GM19043 (cell line): ENCODE measurements around the gene EXOC6.

Source experiments
- ATAC-seq: cut with Tn5 transposase; IDR thresholded peaks from one replicate; pipeline ENCODE4 v1.9.1; 2021; ENCODE audit warnings: low read depth; ENCODE audit not compliant: unreplicated experiment

EXOC6 gene, protein sequence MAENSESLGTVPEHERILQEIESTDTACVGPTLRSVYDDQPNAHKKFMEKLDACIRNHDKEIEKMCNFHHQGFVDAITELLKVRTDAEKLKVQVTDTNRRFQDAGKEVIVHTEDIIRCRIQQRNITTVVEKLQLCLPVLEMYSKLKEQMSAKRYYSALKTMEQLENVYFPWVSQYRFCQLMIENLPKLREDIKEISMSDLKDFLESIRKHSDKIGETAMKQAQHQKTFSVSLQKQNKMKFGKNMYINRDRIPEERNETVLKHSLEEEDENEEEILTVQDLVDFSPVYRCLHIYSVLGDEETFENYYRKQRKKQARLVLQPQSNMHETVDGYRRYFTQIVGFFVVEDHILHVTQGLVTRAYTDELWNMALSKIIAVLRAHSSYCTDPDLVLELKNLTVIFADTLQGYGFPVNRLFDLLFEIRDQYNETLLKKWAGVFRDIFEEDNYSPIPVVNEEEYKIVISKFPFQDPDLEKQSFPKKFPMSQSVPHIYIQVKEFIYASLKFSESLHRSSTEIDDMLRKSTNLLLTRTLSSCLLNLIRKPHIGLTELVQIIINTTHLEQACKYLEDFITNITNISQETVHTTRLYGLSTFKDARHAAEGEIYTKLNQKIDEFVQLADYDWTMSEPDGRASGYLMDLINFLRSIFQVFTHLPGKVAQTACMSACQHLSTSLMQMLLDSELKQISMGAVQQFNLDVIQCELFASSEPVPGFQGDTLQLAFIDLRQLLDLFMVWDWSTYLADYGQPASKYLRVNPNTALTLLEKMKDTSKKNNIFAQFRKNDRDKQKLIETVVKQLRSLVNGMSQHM

GRCh38 chr10:92848441-92849233, at the start of gene EXOC6:
EXOC6 (plus strand) TSS chr10:92848520; CDS start chr10:92848534, 14 bp downstream.
- ATAC-seq = peak; percentile 68

GRCh38 chr10:92799568-92799967, 48.8 kb upstream of the EXOC6 start:
- no peak for ATAC-seq

- ATAC-seq = no peak
Measured at GRCh38 chr10:92800134-92800733, 48.1 kb upstream of the EXOC6 start.

- ATAC-seq = no peak
Measured at GRCh38 chr10:92801978-92802872, 46.1 kb upstream of the EXOC6 start.

- ATAC-seq = no peak
Measured at GRCh38 chr10:92809840-92810239, 38.5 kb upstream of the EXOC6 start.

GRCh38 chr10:92810934-92811532, 37.3 kb upstream of the EXOC6 start:
- ATAC-seq = no peak

GRCh38 chr10:92811986-92812385, 36.3 kb upstream of the EXOC6 start:
- ATAC-seq = no peak

GRCh38 chr10:92813979-92814378, 34.3 kb upstream of the EXOC6 start:
- ATAC-seq = no peak

- no peak for ATAC-seq
Measured at GRCh38 chr10:92814790-92815189, 33.5 kb upstream of the EXOC6 start.

- no peak for ATAC-seq
Measured at GRCh38 chr10:92816091-92816531, 32.2 kb upstream of the EXOC6 start.

DNA sequence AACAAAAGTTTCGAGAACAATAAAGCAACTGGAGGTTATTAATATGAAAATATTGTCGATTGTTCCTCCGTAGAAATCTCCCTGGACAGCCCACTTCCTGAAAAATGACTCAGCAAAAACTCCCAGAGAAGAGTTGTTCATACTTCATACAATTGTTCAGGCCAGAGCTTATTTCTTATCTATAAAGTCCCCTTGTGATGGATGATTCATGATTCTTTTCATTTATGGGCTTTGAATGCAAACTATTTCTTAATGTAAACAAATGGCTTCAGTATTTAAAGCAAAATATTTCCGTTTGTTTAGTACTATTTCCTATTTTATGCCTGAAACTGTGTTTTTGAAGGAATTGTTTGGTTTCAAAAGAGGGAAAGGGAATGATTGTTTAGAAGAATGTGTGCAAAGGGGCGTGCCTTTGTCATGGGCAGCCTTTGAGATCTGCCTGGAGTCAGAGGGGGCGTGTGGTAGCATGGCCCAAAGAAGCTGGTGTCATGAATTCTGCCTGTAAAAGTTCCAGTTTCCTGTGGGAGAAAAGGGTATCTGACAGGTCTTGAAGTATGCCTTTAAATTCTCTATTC, 26.2 kb upstream of the EXOC6 start:
- ATAC-seq = no peak

GRCh38 chr10:92822964-92823363, 25.4 kb upstream of the EXOC6 start:
- ATAC-seq = no peak

- ATAC-seq = no peak
Measured at GRCh38 chr10:92826061-92826460, 22.3 kb upstream of the EXOC6 start.

DNA sequence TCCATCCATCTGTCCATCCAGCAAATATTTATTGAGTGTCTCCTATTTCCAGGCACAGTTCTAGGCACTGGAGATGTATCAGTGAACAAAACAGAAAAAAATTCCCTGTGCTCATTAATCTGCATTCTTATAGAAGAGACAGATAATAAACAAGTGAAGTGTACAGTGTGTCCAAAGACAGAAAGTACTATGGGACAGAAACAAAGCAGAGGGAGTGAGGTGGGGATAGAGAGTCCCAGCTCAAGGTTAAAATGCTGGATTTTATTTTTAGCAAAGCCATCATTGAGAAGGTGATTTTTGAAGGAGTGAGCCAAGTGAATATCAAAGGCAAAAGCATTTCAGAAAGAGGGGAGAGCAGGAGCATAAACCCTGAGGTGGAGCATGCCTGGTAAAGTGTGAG, 21.8 kb upstream of the EXOC6 start:
- ATAC-seq = no peak

DNA sequence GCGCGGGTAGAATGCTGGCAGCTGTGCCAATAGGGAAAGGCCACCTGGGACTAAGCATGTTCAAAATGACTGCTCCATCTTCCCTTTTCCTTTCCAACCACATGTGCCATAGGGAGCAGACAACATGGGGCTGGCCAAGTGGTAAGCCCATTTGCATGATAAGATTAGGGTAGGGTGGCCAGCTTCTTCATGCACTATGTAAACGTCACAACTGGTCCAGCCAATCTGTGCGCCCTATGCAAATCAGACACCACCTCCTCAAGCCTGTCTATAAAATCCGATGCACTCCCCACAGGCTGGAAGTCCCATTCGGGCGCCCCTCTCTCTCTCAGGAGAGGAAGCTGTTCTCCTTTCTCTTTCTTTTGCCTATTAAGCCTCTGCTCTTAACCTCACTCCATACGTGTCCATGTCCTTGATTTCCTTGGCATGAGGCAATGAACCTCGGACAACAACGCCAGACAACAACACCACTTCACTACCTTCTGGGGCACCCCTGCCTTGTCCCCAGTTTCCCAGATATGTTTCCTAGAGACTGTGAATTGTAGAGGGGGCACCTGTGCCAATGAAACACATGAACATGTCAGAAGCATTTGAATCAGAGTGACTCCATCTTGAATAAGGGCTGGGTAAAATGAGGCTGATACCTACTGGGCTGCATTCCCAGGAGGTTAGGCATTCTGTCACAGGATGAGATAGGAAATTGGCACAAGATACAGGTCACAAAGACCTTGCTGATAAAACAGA, 19.1 kb upstream of the EXOC6 start:
- no peak for ATAC-seq

DNA sequence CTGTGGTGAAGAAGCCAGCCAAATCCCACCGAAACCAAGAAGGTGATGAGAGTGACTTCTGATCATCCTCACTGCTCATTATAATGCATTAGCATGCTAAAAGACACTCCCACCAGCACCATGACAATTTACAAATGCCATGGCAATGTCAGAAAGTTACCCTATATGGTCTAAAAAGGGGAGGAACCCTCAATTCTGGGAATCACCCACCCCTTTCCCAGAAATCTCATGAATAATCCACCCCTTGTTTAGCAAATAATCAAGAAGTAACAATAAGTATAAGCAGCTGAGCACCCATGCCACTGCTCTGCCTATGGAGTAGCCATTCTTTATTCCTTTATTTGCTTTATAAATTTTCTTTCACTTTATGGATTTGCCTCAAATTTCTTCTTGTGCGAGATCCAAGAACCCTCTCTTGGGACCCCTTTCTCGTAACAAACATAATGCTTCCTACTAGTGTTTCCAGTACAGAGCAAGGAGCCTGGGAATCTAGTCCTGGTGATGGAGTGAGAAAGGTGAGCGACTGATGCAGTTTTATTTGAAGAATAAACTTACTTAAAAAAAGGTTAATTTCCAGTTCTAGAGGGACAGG, 18.4 kb upstream of the EXOC6 start:
- no peak for ATAC-seq

DNA sequence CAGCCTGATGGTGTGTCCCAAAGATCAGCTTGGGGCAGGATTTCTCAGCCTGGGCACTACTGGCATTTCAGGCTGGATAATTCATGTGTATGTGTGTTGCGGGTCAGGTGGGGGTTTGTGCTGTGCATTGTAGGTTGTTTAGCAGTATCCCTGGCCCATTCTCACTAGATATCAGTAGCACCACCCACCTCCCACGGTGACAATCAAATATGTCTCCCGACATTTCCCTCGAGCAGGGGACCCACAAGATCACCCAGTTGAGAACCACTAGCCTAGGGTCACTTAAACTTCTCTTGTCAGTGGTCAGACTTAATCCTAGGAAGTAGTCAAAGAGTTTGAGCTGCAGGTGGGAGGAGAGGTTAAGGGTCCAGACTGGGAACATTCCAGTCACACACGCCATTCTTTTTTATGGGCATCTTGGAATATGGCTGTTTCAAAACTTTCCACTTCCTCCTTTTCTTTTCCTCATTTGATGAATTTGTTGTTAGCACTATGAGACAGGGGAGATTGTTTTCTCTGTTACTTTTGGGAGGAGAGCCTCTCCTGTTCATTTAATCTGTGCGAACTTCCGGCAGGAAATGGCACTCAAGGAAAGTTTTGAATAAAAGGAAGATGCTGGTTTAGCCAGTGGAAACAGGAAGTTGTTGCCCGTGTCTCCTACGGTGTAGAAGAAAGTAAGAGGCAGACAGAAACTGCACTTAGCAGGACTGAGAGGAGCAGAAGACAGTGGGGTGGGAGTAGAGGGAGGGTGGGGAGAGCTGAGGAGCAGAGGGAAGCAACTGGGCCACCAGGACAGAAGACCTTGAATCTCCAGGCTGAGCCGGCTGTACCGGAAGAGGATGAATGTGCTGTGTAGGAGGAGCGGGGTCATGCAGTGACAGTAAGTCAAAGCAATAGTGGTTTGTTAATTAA, 17.6 kb upstream of the EXOC6 start:
- ATAC-seq = no peak
